Measurements from ENCODE around the gene PRRT3. TPM values are rescaled to one million over a fixed set of nuclear protein-coding genes. Genes with fewer than 3 reads are reported as not detected.

PRRT3 gene
- total RNA-seq, 1 experiment from 2014 or later = 0.90 TPM

- no TSS peak for BruUV-seq (replicated peaks)
- H3K27ac ChIP-seq = no peak overlapping the region
- TF ChIP-seq EZH2 (IDR thresholded peaks at IDR 0.05; ENCODE audit: low read depth) (no peak), CTCF (conservative IDR thresholded peaks at IDR 0.05) (no peak)
- peaks cover 13% of the 10 kb centered on the region for H3K4me1 ChIP-seq (replicated peaks; ENCODE audit: insufficient read depth)
- H3K79me2 ChIP-seq (ENCODE audit: low read depth) = peaks cover 14% of the 10 kb centered on the region
- POLR2A ChIA-PET (ENCODE audit: unreplicated experiment) = no interaction called here
- H2AFZ ChIP-seq = no peak overlapping the region
- CTCF ChIA-PET = no interaction called here
- no peaks in the 10 kb centered on the region for H3K9me3 ChIP-seq (ENCODE audit: insufficient read depth, low read depth)
- H3K4me3 ChIP-seq = no peak overlapping the region
- H3K9me2 ChIP-seq (ENCODE audit: insufficient read depth) = no peaks in the 10 kb centered on the region
- DNase-seq = no peak
- H4K20me1 ChIP-seq (ENCODE audit: insufficient read depth) = no peaks in the 10 kb centered on the region
- intact Hi-C loops (cut with micrococcal nuclease; ENCODE audit: unreplicated experiment) = no loop called here
- H3F3A ChIP-seq (ENCODE audit: insufficient read depth, low read depth) = peaks cover 21% of the 10 kb centered on the region; the same call in 1 of the 2 replicates
- H3K27me3 ChIP-seq (ENCODE audit: insufficient read depth, low read depth) = no peaks in the 10 kb centered on the region
- H3K4me2 ChIP-seq = no peak overlapping the region
- peaks cover 17% of the 10 kb centered on the region for H3K36me3 ChIP-seq (ENCODE audit: low read depth)
Measured at GRCh38 chr3:9938966-9939365, 13.2 kb downstream of the PRRT3 start.

GRCh38 chr3:9937486-9938238 is 14.5 kb downstream of the PRRT3 start:
- peaks cover 15% of the 10 kb centered on the region for H3K79me2 ChIP-seq (ENCODE audit: low read depth)
- CTCF ChIA-PET = no interaction called here
- POLR2A ChIA-PET (ENCODE audit: unreplicated experiment) = no interaction called here
- no peak overlapping the region for H3K4me3 ChIP-seq
- no peak overlapping the region for H3K27ac ChIP-seq
- H3K4me2 ChIP-seq = no peak overlapping the region
- H3K36me3 ChIP-seq (ENCODE audit: low read depth) = peaks cover 17% of the 10 kb centered on the region
- no peak for DNase-seq
- peaks cover 22% of the 10 kb centered on the region; the same call in 1 of the 2 replicates for H3F3A ChIP-seq (ENCODE audit: insufficient read depth, low read depth)
- no peaks in the 10 kb centered on the region for H3K9me3 ChIP-seq (ENCODE audit: insufficient read depth, low read depth)
- TF ChIP-seq CTCF (conservative IDR thresholded peaks at IDR 0.05) (no peak), EZH2 (IDR thresholded peaks at IDR 0.05; ENCODE audit: low read depth) (no peak)
- intact Hi-C loops (cut with micrococcal nuclease; ENCODE audit: unreplicated experiment) = no loop called here
- no peak overlapping the region for H2AFZ ChIP-seq
- H3K27me3 ChIP-seq (ENCODE audit: insufficient read depth, low read depth) = no peaks in the 10 kb centered on the region
- H3K4me1 ChIP-seq (replicated peaks; ENCODE audit: insufficient read depth) = peaks cover 16% of the 10 kb centered on the region
- no peaks in the 10 kb centered on the region for H4K20me1 ChIP-seq (ENCODE audit: insufficient read depth)
- no peaks in the 10 kb centered on the region for H3K9me2 ChIP-seq (ENCODE audit: insufficient read depth)
- BruUV-seq (replicated peaks) = no TSS peak

- Histone ChIP-seq H3K4me3 (no peak overlapping the region), H3K4me2 (no peak overlapping the region), H3K4me1 (replicated peaks; ENCODE audit: insufficient read depth) (peaks cover 23% of the 10 kb centered on the region), H3K27me3 (ENCODE audit: insufficient read depth, low read depth) (no peaks in the 10 kb centered on the region), H3K9me3 (ENCODE audit: insufficient read depth, low read depth) (no peaks in the 10 kb centered on the region), H3K27ac (no peak overlapping the region), H4K20me1 (ENCODE audit: insufficient read depth) (no peaks in the 10 kb centered on the region), H3F3A (ENCODE audit: insufficient read depth, low read depth) (peaks cover 17% of the 10 kb centered on the region; the same call in 1 of the 2 replicates), H3K36me3 (ENCODE audit: low read depth) (peaks cover 17% of the 10 kb centered on the region), H3K79me2 (ENCODE audit: low read depth) (peaks cover 15% of the 10 kb centered on the region), H2AFZ (no peak overlapping the region), H3K9me2 (ENCODE audit: insufficient read depth) (no peaks in the 10 kb centered on the region)
- ChIA-PET CTCF (no interaction called here), POLR2A (ENCODE audit: unreplicated experiment) (no interaction called here)
- no peak for DNase-seq
- BruUV-seq (replicated peaks) = no TSS peak
- no peak for TF ChIP-seq EZH2 (IDR thresholded peaks at IDR 0.05; ENCODE audit: low read depth)
- TF ChIP-seq CTCF (conservative IDR thresholded peaks at IDR 0.05) = no peak
- intact Hi-C loops (cut with micrococcal nuclease; ENCODE audit: unreplicated experiment) = no loop called here
Measured at GRCh38 chr3:9935966-9936510, 16.2 kb downstream of the PRRT3 start.

Measured in PC-9 (cell line).